WTC11 (cell line): ENCODE data around the gene CD163L1. TPM values are rescaled to one million over a fixed set of nuclear protein-coding genes. Genes with fewer than 3 reads are reported as not detected.

Experiments
- ATAC-seq: fragments of 200-7000 bp; cut with Tn5 transposase; 2 replicates; pipeline ENCODE4 v1.10.0; 2021; ENCODE audit warnings: mild to moderate bottlenecking, moderate library complexity
- CTCF ChIA-PET: fragments of 300-600 bp; sonication (Branson Sonifier 250); formaldehyde crosslinking; loops from one replicate; lab custom pipeline; 2021; ENCODE audit warnings: antibody characterized with exemption; lab: Charles Lee
- POLR2A ChIA-PET: fragments of 350-600 bp; sonication (Branson Sonifier 250); formaldehyde crosslinking; loops from one replicate; lab custom pipeline; 2021; ENCODE audit warnings: antibody characterized with exemption; lab: Charles Lee
- DNase-seq: peaks from one replicate; pipeline ENCODE4 v3.0.0; 2021; ENCODE audit warnings: low spot score
- H3K27ac Mint-ChIP-seq: 2 replicates; pipeline ENCODE4 v1.8.0; 2021; ENCODE audit warnings: mixed read lengths
- H3K27me3 Mint-ChIP-seq: 2 replicates; pipeline ENCODE4 v1.8.0; 2021; ENCODE audit warnings: low read depth, mild to moderate bottlenecking, moderate library complexity, mixed read lengths
- H3K36me3 Mint-ChIP-seq: 2 replicates; pipeline ENCODE4 v1.8.0; 2021; ENCODE audit warnings: mixed read lengths
- H3K4me1 Mint-ChIP-seq: 2 replicates; pipeline ENCODE4 v1.8.0; 2022; ENCODE audit warnings: mixed read lengths
- H3K4me3 Mint-ChIP-seq: 2 replicates; pipeline ENCODE4 v1.8.0; 2021; ENCODE audit warnings: mild to moderate bottlenecking, moderate library complexity, mixed read lengths
- H3K9me3 Mint-ChIP-seq: 2 replicates; pipeline ENCODE4 v1.8.0; 2021; ENCODE audit warnings: mixed read lengths
- ARID4B ChIP-seq: sonication (generic); formaldehyde crosslinking; IDR thresholded peaks from 2 replicates; pipeline ENCODE4 v1.8.0; 2023; ENCODE audit warnings: missing genetic modification reagents, mild to moderate bottlenecking, borderline replicate concordance
- ATF1 ChIP-seq: sonication (generic); formaldehyde crosslinking; IDR thresholded peaks from 2 replicates; pipeline ENCODE4 v1.8.1; 2023; ENCODE audit warnings: mild to moderate bottlenecking, moderate library complexity, missing genetic modification reagents
- ATF2 ChIP-seq: sonication (generic); formaldehyde crosslinking; IDR thresholded peaks from 2 replicates; pipeline ENCODE4 v1.8.1; 2022; ENCODE audit warnings: low read depth, missing genetic modification reagents, borderline replicate concordance
- CREB1 ChIP-seq: sonication (generic); formaldehyde crosslinking; IDR thresholded peaks from 2 replicates; pipeline ENCODE4 v1.8.0; 2023; ENCODE audit warnings: mild to moderate bottlenecking, missing genetic modification reagents
- E2F1 ChIP-seq: sonication (generic); formaldehyde crosslinking; IDR thresholded peaks from 2 replicates; pipeline ENCODE4 v1.8.0; 2022; ENCODE audit warnings: mild to moderate bottlenecking, missing genetic modification reagents
- ERG ChIP-seq: fragments of 250-450 bp; sonication (Bioruptor Pico); IDR thresholded peaks from 2 replicates; pipeline ENCODE4 v1.8.0; 2021; ENCODE audit warnings: mild to moderate bottlenecking
- HMGA2 ChIP-seq: fragments of 250-450 bp; sonication (Bioruptor Pico); IDR thresholded peaks from 2 replicates; pipeline ENCODE4 v1.4.0; 2021; ENCODE audit warnings: mild to moderate bottlenecking, moderate library complexity
- NFATC4 ChIP-seq: fragments of 250-450 bp; sonication (Bioruptor Pico); IDR thresholded peaks from 2 replicates; pipeline ENCODE4 v1.9.0; 2021; ENCODE audit warnings: mild to moderate bottlenecking
- NR2C2 ChIP-seq: sonication (generic); formaldehyde crosslinking; IDR thresholded peaks from 2 replicates; pipeline ENCODE4 v1.8.0; 2022; ENCODE audit warnings: mild to moderate bottlenecking, missing genetic modification reagents
- PRDM15 ChIP-seq: sonication (generic); formaldehyde crosslinking; IDR thresholded peaks from 2 replicates; pipeline ENCODE4 v1.8.0; 2022; ENCODE audit warnings: missing genetic modification reagents
- PREB ChIP-seq: sonication (generic); formaldehyde crosslinking; IDR thresholded peaks from 2 replicates; pipeline ENCODE4 v1.8.1; 2022; ENCODE audit warnings: mild to moderate bottlenecking, missing genetic modification reagents, moderate library complexity, borderline replicate concordance
- SOX15 ChIP-seq: fragments of 250-450 bp; sonication (Bioruptor Pico); IDR thresholded peaks from 2 replicates; pipeline ENCODE4 v1.9.0; 2021; ENCODE audit warnings: mild to moderate bottlenecking
- TP53 ChIP-seq: sonication (generic); formaldehyde crosslinking; IDR thresholded peaks from 2 replicates; pipeline ENCODE4 v1.8.1; 2023; ENCODE audit warnings: mild to moderate bottlenecking, missing genetic modification reagents
- ZNF219 ChIP-seq: sonication (generic); formaldehyde crosslinking; IDR thresholded peaks from 2 replicates; pipeline ENCODE4 v1.8.0; 2023; ENCODE audit warnings: missing genetic modification reagents, mild to moderate bottlenecking, borderline replicate concordance
- ZNF396 ChIP-seq: fragments of 250-450 bp; sonication (Bioruptor Pico); IDR thresholded peaks from 2 replicates; pipeline ENCODE4 v1.8.0; 2021; ENCODE audit warnings: mild to moderate bottlenecking, moderate library complexity, borderline replicate concordance
- ZNF512 ChIP-seq: sonication (generic); formaldehyde crosslinking; IDR thresholded peaks from 2 replicates; pipeline ENCODE4 v1.8.1; 2022; ENCODE audit warnings: missing genetic modification reagents, borderline replicate concordance
- total RNA-seq: library from RNA; stranded (reverse); gene quantifications from 3 replicates; pipeline ENCODE4 v1.2.3, GENCODE V29; 2021

Gene CD163L1
- total RNA-seq, 1 experiment from 2014 or later = 0.26 TPM

- POLR2A ChIA-PET = no interaction called here
- no peak for DNase-seq
- Mint-ChIP-seq H3K36me3 (no peaks in the 10 kb centered on the region), H3K27ac (no peak overlapping the region), H3K4me1 (no peaks in the 10 kb centered on the region), H3K4me3 (no peak overlapping the region), H3K9me3 (no peaks in the 10 kb centered on the region), H3K27me3 (no peaks in the 10 kb centered on the region)
- no peak for ATAC-seq
- CTCF ChIA-PET = no interaction called here
- TF ChIP-seq ARID4B (CRISPR knock-in tag) = no peak
- no peak for TF ChIP-seq PRDM15 (CRISPR knock-in tag)
- TF ChIP-seq CREB1 (CRISPR knock-in tag) = no peak
- TF ChIP-seq ZNF512 (CRISPR knock-in tag) = no peak
- TF ChIP-seq ERG (CRISPR knock-in tag) = no peak
- TF ChIP-seq SOX15 = no peak
- no peak for TF ChIP-seq NR2C2 (CRISPR knock-in tag)
- no peak for TF ChIP-seq ATF1 (CRISPR knock-in tag)
- TF ChIP-seq NFATC4 (CRISPR knock-in tag) = no peak
- TF ChIP-seq TP53 = no peak
- TF ChIP-seq PREB (CRISPR knock-in tag) = no peak
Observed at GRCh38 chr12:7451756-7452155, 7.8 kb upstream of the CD163L1 start.

GRCh38 chr12:7450667-7451066 lies 6.7 kb upstream of the CD163L1 start:
- H3K4me1 Mint-ChIP-seq = peaks cover 2% of the 10 kb centered on the region; the same call in 1 of the 2 replicates
- CTCF ChIA-PET = no interaction called here
- DNase-seq (no peak), ATAC-seq (no peak)
- POLR2A ChIA-PET = no interaction called here
- H3K9me3 Mint-ChIP-seq = peaks cover 3% of the 10 kb centered on the region
- no peak overlapping the region for H3K4me3 Mint-ChIP-seq
- H3K27ac Mint-ChIP-seq = no peak overlapping the region
- H3K36me3 Mint-ChIP-seq = no peaks in the 10 kb centered on the region
- H3K27me3 Mint-ChIP-seq = no peaks in the 10 kb centered on the region; the same call in 1 of the 2 replicates
- no peak for TF ChIP-seq HMGA2 (CRISPR knock-in tag)
- TF ChIP-seq ATF2 = no peak
- TF ChIP-seq ZNF219 (CRISPR knock-in tag) = no peak
- no peak for TF ChIP-seq SOX15
- TF ChIP-seq TP53 = no peak
- no peak for TF ChIP-seq ERG (CRISPR knock-in tag)
- no peak for TF ChIP-seq ZNF396 (CRISPR knock-in tag)
- no peak for TF ChIP-seq E2F1 (CRISPR knock-in tag)
